ENCODE measurements around the gene KRT9.

GRCh38 chr17:41527063-41528023 is 44.5 kb downstream of the KRT9 start:
- TF ChIP-seq USF2 (IDR thresholded peaks at IDR 0.05) = no peak
- TF ChIP-seq, protein P1, sequence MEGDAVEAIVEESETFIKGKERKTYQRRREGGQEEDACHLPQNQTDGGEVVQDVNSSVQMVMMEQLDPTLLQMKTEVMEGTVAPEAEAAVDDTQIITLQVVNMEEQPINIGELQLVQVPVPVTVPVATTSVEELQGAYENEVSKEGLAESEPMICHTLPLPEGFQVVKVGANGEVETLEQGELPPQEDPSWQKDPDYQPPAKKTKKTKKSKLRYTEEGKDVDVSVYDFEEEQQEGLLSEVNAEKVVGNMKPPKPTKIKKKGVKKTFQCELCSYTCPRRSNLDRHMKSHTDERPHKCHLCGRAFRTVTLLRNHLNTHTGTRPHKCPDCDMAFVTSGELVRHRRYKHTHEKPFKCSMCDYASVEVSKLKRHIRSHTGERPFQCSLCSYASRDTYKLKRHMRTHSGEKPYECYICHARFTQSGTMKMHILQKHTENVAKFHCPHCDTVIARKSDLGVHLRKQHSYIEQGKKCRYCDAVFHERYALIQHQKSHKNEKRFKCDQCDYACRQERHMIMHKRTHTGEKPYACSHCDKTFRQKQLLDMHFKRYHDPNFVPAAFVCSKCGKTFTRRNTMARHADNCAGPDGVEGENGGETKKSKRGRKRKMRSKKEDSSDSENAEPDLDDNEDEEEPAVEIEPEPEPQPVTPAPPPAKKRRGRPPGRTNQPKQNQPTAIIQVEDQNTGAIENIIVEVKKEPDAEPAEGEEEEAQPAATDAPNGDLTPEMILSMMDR (IDR thresholded peaks at IDR 0.05) = no peak
- TF ChIP-seq JUN (IDR thresholded peaks at IDR 0.05) = no peak
- TF ChIP-seq MAFK (IDR thresholded peaks at IDR 0.05; ENCODE audit: partially characterized antibody) = no peak
- no peak for TF ChIP-seq ESRRA (IDR thresholded peaks at IDR 0.05; ENCODE audit: borderline replicate concordance, low read length)
- no peak for TF ChIP-seq RFX5 (IDR thresholded peaks at IDR 0.05)
- TF ChIP-seq CHD4 (IDR thresholded peaks at IDR 0.05; ENCODE audit: borderline replicate concordance) = no peak
- no peak for TF ChIP-seq MAX (IDR thresholded peaks at IDR 0.05)
- TF ChIP-seq TFCP2L1 (CRISPR knock-in tag; IDR thresholded peaks at IDR 0.05) = no peak
- no peak for TF ChIP-seq CBX2 (IDR thresholded peaks at IDR 0.05; ENCODE audit: borderline replicate concordance, low read depth)
- TF ChIP-seq MAZ (IDR thresholded peaks at IDR 0.05; ENCODE audit: borderline replicate concordance, low read depth, low read length) = no peak
- no peak for TF ChIP-seq CEBPB (IDR thresholded peaks at IDR 0.05)
- no peak for TF ChIP-seq TP53 (CRISPR knock-in tag; IDR thresholded peaks at IDR 0.05)

Measured in A549 (cell line).